HepG2 (cell line): ENCODE measurements around the gene TMEM41B. TPM values are rescaled to one million over a fixed set of nuclear protein-coding genes. Genes with fewer than 3 reads are reported as not detected.

Experiments used
- AHR ChIP-seq: IDR thresholded peaks from 2 replicates; pipeline ENCODE4 v1.6.1; 2018; ENCODE audit warnings: missing genetic modification reagents, missing compliant biosample characterization
- BORCS8-MEF2B ChIP-seq: sonication (generic); formaldehyde crosslinking; IDR thresholded peaks from 2 replicates; pipeline ENCODE4 v1.8.0; 2022; ENCODE audit warnings: mild to moderate bottlenecking, missing genetic modification reagents
- EED ChIP-seq: sonication (generic); formaldehyde crosslinking; IDR thresholded peaks from 2 replicates; pipeline ENCODE4 v1.5.0; 2020; ENCODE audit warnings: mild to moderate bottlenecking, missing genetic modification reagents
- ERF ChIP-seq: IDR thresholded peaks from 2 replicates; pipeline ENCODE4 v1.6.1; 2018; ENCODE audit warnings: missing biosample characterization, missing genetic modification reagents
- FUBP1 ChIP-seq: sonication (generic); formaldehyde crosslinking; IDR thresholded peaks from 2 replicates; pipeline ENCODE4 v1.5.1; 2020; ENCODE audit warnings: missing genetic modification reagents, mild to moderate bottlenecking, borderline replicate concordance
- HOXD1 ChIP-seq: sonication (generic); formaldehyde crosslinking; IDR thresholded peaks from 2 replicates; pipeline ENCODE4 v1.5.0; 2020; ENCODE audit warnings: missing genetic modification reagents
- IRF2 ChIP-seq: IDR thresholded peaks from 2 replicates; pipeline ENCODE4 v1.6.1; 2018; ENCODE audit warnings: missing genetic modification reagents, missing compliant biosample characterization
- KLF13 ChIP-seq: sonication (generic); formaldehyde crosslinking; IDR thresholded peaks from 2 replicates; pipeline ENCODE4 v1.4.0; 2020; ENCODE audit warnings: mild to moderate bottlenecking, missing genetic modification reagents
- MIER2 ChIP-seq: IDR thresholded peaks from 2 replicates; pipeline ENCODE4 v1.6.1; 2016; ENCODE audit warnings: missing biosample characterization, missing genetic modification reagents
- MXD4 ChIP-seq: IDR thresholded peaks from 2 replicates; pipeline ENCODE4 v1.6.1; 2016; ENCODE audit warnings: mild to moderate bottlenecking, missing biosample characterization, missing genetic modification reagents
- NFE2L1 ChIP-seq: sonication (generic); formaldehyde crosslinking; IDR thresholded peaks from 2 replicates; pipeline ENCODE4 v1.4.0; 2020; ENCODE audit warnings: missing genetic modification reagents, mild to moderate bottlenecking, borderline replicate concordance
- NONO ChIP-seq, 2 experiments: fragments of 450-650 bp in 1 of 2; sonication (generic) in 1 of 2; formaldehyde crosslinking in 1 of 2; IDR thresholded peaks in 1 of 2; conservative IDR thresholded peaks in 1 of 2; 2 replicates each; pipeline versions ENCODE4 v1.6.1 to v1.8.0; 2017 to 2022; ENCODE audit warnings: mild to moderate bottlenecking in 1 of 2, missing genetic modification reagents in 1 of 2, moderate library complexity in 1 of 2
- PHF8 ChIP-seq: sonication (generic); formaldehyde crosslinking; IDR thresholded peaks from 2 replicates; pipeline ENCODE4 v1.5.0; 2020; ENCODE audit warnings: missing genetic modification reagents
- RARA ChIP-seq: IDR thresholded peaks from 2 replicates; pipeline ENCODE4 v1.6.1; 2016; ENCODE audit warnings: missing genetic modification reagents, missing compliant biosample characterization
- REPIN1 ChIP-seq: sonication (generic); formaldehyde crosslinking; IDR thresholded peaks from 2 replicates; pipeline ENCODE4 v1.8.0; 2022; ENCODE audit warnings: missing genetic modification reagents, low read depth, mild to moderate bottlenecking, borderline replicate concordance
- SMARCC2 ChIP-seq: fragments of 450-650 bp; IDR thresholded peaks from 2 replicates; pipeline ENCODE4 v1.6.1; 2017; ENCODE audit warnings: antibody characterized with exemption, mild to moderate bottlenecking
- SSRP1 ChIP-seq: IDR thresholded peaks from 2 replicates; pipeline ENCODE4 v1.6.1; 2016; ENCODE audit warnings: control low read depth
- TBX2 ChIP-seq: sonication (generic); formaldehyde crosslinking; IDR thresholded peaks from 2 replicates; pipeline ENCODE4 v1.5.0; 2020; ENCODE audit warnings: missing genetic modification reagents, mild to moderate bottlenecking, borderline replicate concordance
- TOPORS ChIP-seq: sonication (generic); formaldehyde crosslinking; IDR thresholded peaks from 2 replicates; pipeline ENCODE4 v1.8.0; 2023; ENCODE audit warnings: mild to moderate bottlenecking, missing genetic modification reagents
- ZBTB3 ChIP-seq: sonication (generic); formaldehyde crosslinking; IDR thresholded peaks from 2 replicates; pipeline ENCODE4 v1.4.0; 2020; ENCODE audit warnings: low read depth, mild to moderate bottlenecking, moderate library complexity, missing genetic modification reagents, borderline replicate concordance
- ZFP36L1 ChIP-seq: sonication (generic); formaldehyde crosslinking; IDR thresholded peaks from 2 replicates; pipeline ENCODE4 v1.8.0; 2022; ENCODE audit warnings: mild to moderate bottlenecking, missing genetic modification reagents, moderate library complexity
- ZFP90 ChIP-seq: sonication (generic); formaldehyde crosslinking; IDR thresholded peaks from 2 replicates; pipeline ENCODE4 v1.8.0; 2022; ENCODE audit warnings: missing genetic modification reagents, mild to moderate bottlenecking, inconsistent platforms, borderline replicate concordance
- ZNF430 ChIP-seq: sonication (generic); formaldehyde crosslinking; IDR thresholded peaks from 2 replicates; pipeline ENCODE4 v1.9.0; 2021; ENCODE audit warnings: mild to moderate bottlenecking, missing genetic modification reagents
- ZNF546 ChIP-seq: sonication (generic); formaldehyde crosslinking; conservative IDR thresholded peaks from 2 replicates; pipeline ENCODE4 v1.8.1; 2023; ENCODE audit warnings: mild to moderate bottlenecking, missing genetic modification reagents
- ZNF598 ChIP-seq: sonication (generic); formaldehyde crosslinking; IDR thresholded peaks from 2 replicates; pipeline ENCODE4 v1.5.1; 2020; ENCODE audit warnings: mild to moderate bottlenecking, missing genetic modification reagents, borderline replicate concordance
- ZSCAN20 ChIP-seq: sonication (generic); formaldehyde crosslinking; IDR thresholded peaks from 2 replicates; pipeline ENCODE4 v1.4.0; 2020; ENCODE audit warnings: missing genetic modification reagents, mild to moderate bottlenecking, borderline replicate concordance
- ZXDC ChIP-seq: sonication (generic); formaldehyde crosslinking; IDR thresholded peaks from 2 replicates; pipeline ENCODE4 v1.5.0; 2020; ENCODE audit warnings: mild to moderate bottlenecking, missing genetic modification reagents
- polyA plus RNA-seq, 8 experiments: library from polyadenylated mRNA; depleted of rRNA in 3 of 8; stranded (reverse) in 7 of 8; unstranded in 1 of 8; fragments of >200 nt; fragmentation: Illumina TruSeq in 4 of 8; extraction: Trizol in 4 of 8; gene quantifications; 2 replicates each; pipeline versions ENCODE4 v1.2.1 to v1.2.3, GENCODE V29; 2011 to 2016; ENCODE audit warnings: low read depth in 4 of 8, missing spikeins in 1 of 8, mixed read lengths in 1 of 8; ENCODE audit not compliant: insufficient read depth in 1 of 8
- total RNA-seq, 5 experiments: library from RNA; depleted of rRNA; stranded (reverse); fragments of >200 nt; fragmentation: Illumina TruSeq; extraction: Trizol; gene quantifications; 2 replicates each; pipeline ENCODE4 v1.2.3, GENCODE V29; 2016; ENCODE audit warnings: low read depth in 1 of 5

Gene TMEM41B
- total and polyA plus RNA-seq, 2 of the 13 experiments (the other 11 are each of a cell fraction or from before 2014, with no cell fraction given) = 36.8 to 48.1 TPM

GRCh38 chr11:9314291-9315077, at the start of gene TMEM41B (continued):
- TF ChIP-seq KLF13 (CRISPR knock-in tag) (0 out of 2 replicates have a peak, but pooled peaks have one; percentile 34), ZNF598 (CRISPR knock-in tag) (peak; percentile 89; the same call in 1 of the 2 replicates), ZXDC (0 out of 2 replicates have a peak, but pooled peaks have one; percentile 37), EED (0 out of 2 replicates have a peak, but pooled peaks have one; percentile 64), ZNF546 (CRISPR knock-in tag) (no peak; the same call in 1 of the 2 replicates), RARA (peak; percentile 49), ZFP36L1 (CRISPR knock-in tag) (peak; percentile 40; the same call in 1 of the 2 replicates), MXD4 (CRISPR knock-in tag) (no peak), ERF (CRISPR knock-in tag) (no peak), BORCS8-MEF2B (peak; percentile 54; the same call in 1 of the 2 replicates), REPIN1 (CRISPR knock-in tag) (peak; percentile 57; the same call in 1 of the 2 replicates), TBX2 (CRISPR knock-in tag) (peak; percentile 83), PHF8 (CRISPR knock-in tag) (peak; percentile 88), SSRP1 (CRISPR knock-in tag) (no peak), MIER2 (0 out of 2 replicates have a peak, but pooled peaks have one; percentile 9), SMARCC2 (no peak), IRF2 (CRISPR knock-in tag) (peak; percentile 75), NFE2L1 (CRISPR knock-in tag) (no peak), AHR (CRISPR knock-in tag) (0 out of 2 replicates have a peak, but pooled peaks have one; percentile 50), FUBP1 (no peak), ZFP90 (no peak), NONO (IDR thresholded peaks at IDR 0.05) (no peak), NONO (CRISPR knock-in tag; conservative IDR thresholded peaks at IDR 0.05) (peak; percentile 63; the same call in 1 of the 2 replicates), ZSCAN20 (0 out of 2 replicates have a peak, but pooled peaks have one; percentile 9), ZBTB3 (CRISPR knock-in tag) (no peak), ZNF430 (CRISPR knock-in tag) (0 out of 2 replicates have a peak, but pooled peaks have one; percentile 7), TOPORS (no peak), HOXD1 (CRISPR knock-in tag) (peak; percentile 51; the same call in 1 of the 2 replicates)
